ENCODE results near the gene MYEF2. TPM values are rescaled to one million over a fixed set of nuclear protein-coding genes. Genes with fewer than 3 reads are reported as not detected.

MYEF2 gene
- total RNA-seq, 1 experiment from 2014 or later, result 37.3 TPM

DNA sequence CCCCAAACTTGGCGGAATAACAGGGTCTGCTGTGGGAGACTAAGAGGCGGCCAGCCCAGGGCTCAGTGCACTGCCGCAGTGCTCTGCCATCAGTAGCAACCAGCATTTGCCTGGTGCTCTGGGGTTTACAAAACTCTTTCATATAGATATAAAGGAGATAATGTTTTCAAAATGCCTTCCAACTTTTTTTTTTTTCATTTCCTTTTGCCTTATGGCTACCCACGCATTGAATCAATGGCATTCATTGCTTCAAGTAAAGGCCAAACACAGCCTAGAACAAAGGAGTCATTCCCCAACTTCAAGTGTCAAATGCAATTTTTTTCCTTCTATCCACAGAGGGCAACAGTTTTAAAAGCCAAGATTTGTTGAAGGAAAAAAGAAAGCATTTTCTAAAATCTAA lies 68.9 kb downstream of the MYEF2 start:
- no peak overlapping the region for H3K4me3 ChIP-seq (ENCODE audit: low read depth, low read length)
- CTCF ChIA-PET, result no interaction called here
- Mint-ChIP-seq H3K4me3 (ENCODE audit: unreplicated experiment) (no peak overlapping the region), H3K9me3 (ENCODE audit: unreplicated experiment) (no peaks in the 10 kb centered on the region), H3K36me3 (ENCODE audit: insufficient read depth, unreplicated experiment) (no peaks in the 10 kb centered on the region), H3K27ac (ENCODE audit: unreplicated experiment) (no peak overlapping the region), H3K27me3 (ENCODE audit: insufficient read depth, unreplicated experiment) (peaks cover 17% of the 10 kb centered on the region), H3K4me1 (ENCODE audit: low read depth, unreplicated experiment) (no peaks in the 10 kb centered on the region)
- no peak for DNase-seq
- H3K9me3 ChIP-seq, result no peaks in the 10 kb centered on the region
- intact Hi-C loops (cut with micrococcal nuclease; ENCODE audit: unreplicated experiment), result no loop called here
- BruUV-seq (replicated peaks), result no TSS peak
- POLR2A ChIA-PET, result no interaction called here
- no peaks in the 10 kb centered on the region; the same call in 1 of the 2 replicates for H3K27me3 ChIP-seq (replicated peaks; ENCODE audit: control insufficient read depth, insufficient read depth, low read length)
- no peaks in the 10 kb centered on the region for H3K4me1 ChIP-seq
- no peaks in the 10 kb centered on the region for H3K36me3 ChIP-seq (ENCODE audit: control insufficient read depth, insufficient read depth, low read length)
- TF ChIP-seq, protein P1, sequence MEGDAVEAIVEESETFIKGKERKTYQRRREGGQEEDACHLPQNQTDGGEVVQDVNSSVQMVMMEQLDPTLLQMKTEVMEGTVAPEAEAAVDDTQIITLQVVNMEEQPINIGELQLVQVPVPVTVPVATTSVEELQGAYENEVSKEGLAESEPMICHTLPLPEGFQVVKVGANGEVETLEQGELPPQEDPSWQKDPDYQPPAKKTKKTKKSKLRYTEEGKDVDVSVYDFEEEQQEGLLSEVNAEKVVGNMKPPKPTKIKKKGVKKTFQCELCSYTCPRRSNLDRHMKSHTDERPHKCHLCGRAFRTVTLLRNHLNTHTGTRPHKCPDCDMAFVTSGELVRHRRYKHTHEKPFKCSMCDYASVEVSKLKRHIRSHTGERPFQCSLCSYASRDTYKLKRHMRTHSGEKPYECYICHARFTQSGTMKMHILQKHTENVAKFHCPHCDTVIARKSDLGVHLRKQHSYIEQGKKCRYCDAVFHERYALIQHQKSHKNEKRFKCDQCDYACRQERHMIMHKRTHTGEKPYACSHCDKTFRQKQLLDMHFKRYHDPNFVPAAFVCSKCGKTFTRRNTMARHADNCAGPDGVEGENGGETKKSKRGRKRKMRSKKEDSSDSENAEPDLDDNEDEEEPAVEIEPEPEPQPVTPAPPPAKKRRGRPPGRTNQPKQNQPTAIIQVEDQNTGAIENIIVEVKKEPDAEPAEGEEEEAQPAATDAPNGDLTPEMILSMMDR (IDR thresholded peaks at IDR 0.05; ENCODE audit: insufficient read depth in 1 of 2, low read depth in 1 of 2, low read length in 1 of 2, severe bottlenecking in 1 of 2, unreplicated experiment in 1 of 2), result no peak

DNA sequence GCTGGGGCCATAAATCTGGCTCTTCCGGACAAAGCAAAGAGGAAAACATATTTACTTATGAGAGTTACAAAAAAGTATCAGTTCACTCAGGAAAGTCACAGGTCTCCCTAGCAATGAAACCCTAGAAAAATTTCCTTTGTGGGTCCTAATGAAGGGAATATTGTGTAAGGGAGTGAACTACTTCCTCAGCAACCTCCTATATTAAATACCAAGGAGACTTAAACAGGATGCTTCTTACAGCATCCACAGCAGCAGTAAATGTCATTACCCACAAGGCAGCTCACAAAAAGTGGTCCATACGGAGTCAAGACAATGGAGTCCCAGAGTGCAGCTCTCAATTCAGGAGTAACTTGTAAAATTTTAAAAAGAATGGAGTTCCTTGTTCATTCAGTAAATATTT lies 72.2 kb downstream of the MYEF2 start:
- TF ChIP-seq, protein P1 (IDR thresholded peaks at IDR 0.05; ENCODE audit: insufficient read depth in 1 of 2, low read depth in 1 of 2, low read length in 1 of 2, severe bottlenecking in 1 of 2, unreplicated experiment in 1 of 2), result no peak
- H3K36me3 ChIP-seq (ENCODE audit: control insufficient read depth, insufficient read depth, low read length), result no peaks in the 10 kb centered on the region
- Mint-ChIP-seq H3K4me3 (ENCODE audit: unreplicated experiment) (no peak overlapping the region), H3K9me3 (ENCODE audit: unreplicated experiment) (no peaks in the 10 kb centered on the region), H3K27ac (ENCODE audit: unreplicated experiment) (no peak overlapping the region), H3K27me3 (ENCODE audit: insufficient read depth, unreplicated experiment) (peaks cover 21% of the 10 kb centered on the region), H3K36me3 (ENCODE audit: insufficient read depth, unreplicated experiment) (no peaks in the 10 kb centered on the region), H3K4me1 (ENCODE audit: low read depth, unreplicated experiment) (no peaks in the 10 kb centered on the region)
- POLR2A ChIA-PET, result no interaction called here
- no peak for DNase-seq
- no peaks in the 10 kb centered on the region for H3K4me1 ChIP-seq
- H3K27me3 ChIP-seq (replicated peaks; ENCODE audit: control insufficient read depth, insufficient read depth, low read length), result no peaks in the 10 kb centered on the region; the same call in 1 of the 2 replicates
- intact Hi-C loops (cut with micrococcal nuclease; ENCODE audit: unreplicated experiment), result no loop called here
- no peaks in the 10 kb centered on the region for H3K9me3 ChIP-seq
- no peak overlapping the region for H3K4me3 ChIP-seq (ENCODE audit: low read depth, low read length)
- BruUV-seq (replicated peaks), result no TSS peak
- CTCF ChIA-PET, result no interaction called here

DNA sequence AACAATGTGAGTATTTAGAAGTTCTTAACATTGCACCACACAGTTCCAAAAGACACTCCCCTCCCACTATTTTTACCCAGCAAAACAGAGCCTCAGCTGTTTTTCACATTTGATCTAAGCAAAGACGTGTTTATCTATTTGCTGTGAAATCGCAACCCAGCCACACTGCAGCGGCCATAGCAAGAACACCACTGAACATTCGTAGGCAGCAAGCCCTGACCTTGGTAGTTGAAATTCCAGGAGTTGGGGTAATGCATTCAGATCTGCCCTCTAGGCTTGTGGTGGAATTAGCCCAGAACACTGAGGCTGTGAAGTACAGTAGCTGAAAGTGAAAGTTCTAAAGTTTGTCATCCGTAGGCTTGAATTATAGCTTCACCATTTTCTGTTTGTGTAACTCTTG lies 74.4 kb downstream of the MYEF2 start:
- no peak overlapping the region for H3K27ac Mint-ChIP-seq (ENCODE audit: unreplicated experiment)
- Histone ChIP-seq H3K27me3 (replicated peaks; ENCODE audit: control insufficient read depth, insufficient read depth, low read length) (no peaks in the 10 kb centered on the region; the same call in 1 of the 2 replicates), H3K36me3 (ENCODE audit: control insufficient read depth, insufficient read depth, low read length) (no peaks in the 10 kb centered on the region), H3K4me3 (ENCODE audit: low read depth, low read length) (no peak overlapping the region), H3K9me3 (no peaks in the 10 kb centered on the region), H3K4me1 (no peaks in the 10 kb centered on the region)
- CTCF ChIA-PET, result no interaction called here
- TF ChIP-seq, protein P1 (IDR thresholded peaks at IDR 0.05; ENCODE audit: insufficient read depth in 1 of 2, low read depth in 1 of 2, low read length in 1 of 2, severe bottlenecking in 1 of 2, unreplicated experiment in 1 of 2), result no peak
- DNase-seq, result no peak
- intact Hi-C loops (cut with micrococcal nuclease; ENCODE audit: unreplicated experiment), result no loop called here
- no TSS peak for BruUV-seq (replicated peaks)
- no peaks in the 10 kb centered on the region for H3K36me3 Mint-ChIP-seq (ENCODE audit: insufficient read depth, unreplicated experiment)
- no peaks in the 10 kb centered on the region for H3K9me3 Mint-ChIP-seq (ENCODE audit: unreplicated experiment)
- H3K4me1 Mint-ChIP-seq (ENCODE audit: low read depth, unreplicated experiment), result no peaks in the 10 kb centered on the region
- no peak overlapping the region for H3K4me3 Mint-ChIP-seq (ENCODE audit: unreplicated experiment)
- peaks cover 15% of the 10 kb centered on the region for H3K27me3 Mint-ChIP-seq (ENCODE audit: insufficient read depth, unreplicated experiment)
- POLR2A ChIA-PET, result no interaction called here
